Neutrophil (primary cell): Measurements from ENCODE around the gene ADGRG3.
"Not testable (repeated sequence)": the region's sequence is repeated elsewhere in the genome, so short reads cannot be mapped to it uniquely, and the experiment has no call there.

Experiments used
- H3K27ac ChIP-seq: fragments of 200-600 bp; sonication (generic); 2 replicates; pipeline ENCODE4 v1.5.1; 2016; ENCODE audit warnings: mild to moderate bottlenecking, moderate library complexity
- H3K27me3 ChIP-seq: fragments of 200-600 bp; sonication (generic); 2 replicates; pipeline ENCODE4 v1.6.0; 2016; ENCODE audit warnings: mild to moderate bottlenecking
- H3K36me3 ChIP-seq: fragments of 200-600 bp; sonication (generic); 2 replicates; pipeline ENCODE4 v1.5.1; 2017
- H3K4me1 ChIP-seq, 2 experiments: fragments of 200-600 bp in 1 of 2; sonication (generic) in 1 of 2; 1 replicate in 1 of 2; 2 replicates in 1 of 2; pipeline versions ENCODE4 v1.5.1 to v1.6.1; 2013 to 2016; ENCODE audit warnings: low read depth in 1 of 2, low read length in 1 of 2, mild to moderate bottlenecking in 1 of 2, moderate library complexity in 1 of 2; ENCODE audit not compliant: control insufficient read depth in 1 of 2, insufficient read depth in 1 of 2
- H3K4me3 ChIP-seq, 2 experiments: fragments of 200-600 bp in 1 of 2; sonication (generic) in 1 of 2; 1 replicate in 1 of 2; 2 replicates in 1 of 2; pipeline ENCODE4 v1.5.1; 2013 to 2016; ENCODE audit warnings: low read depth in 1 of 2, low read length in 1 of 2, mild to moderate bottlenecking in 1 of 2, moderate library complexity in 1 of 2
- H3K9me3 ChIP-seq: fragments of 200-600 bp; sonication (generic); 2 replicates; pipeline ENCODE4 v1.5.1; 2016
- TF ChIP-seq, protein P1 (sequence below): fragments of 200-600 bp; sonication (generic); IDR thresholded peaks from 2 replicates; pipeline ENCODE4 v1.5.1; 2016; ENCODE audit warnings: antibody characterized with exemption

ADGRG3 gene

DNA sequence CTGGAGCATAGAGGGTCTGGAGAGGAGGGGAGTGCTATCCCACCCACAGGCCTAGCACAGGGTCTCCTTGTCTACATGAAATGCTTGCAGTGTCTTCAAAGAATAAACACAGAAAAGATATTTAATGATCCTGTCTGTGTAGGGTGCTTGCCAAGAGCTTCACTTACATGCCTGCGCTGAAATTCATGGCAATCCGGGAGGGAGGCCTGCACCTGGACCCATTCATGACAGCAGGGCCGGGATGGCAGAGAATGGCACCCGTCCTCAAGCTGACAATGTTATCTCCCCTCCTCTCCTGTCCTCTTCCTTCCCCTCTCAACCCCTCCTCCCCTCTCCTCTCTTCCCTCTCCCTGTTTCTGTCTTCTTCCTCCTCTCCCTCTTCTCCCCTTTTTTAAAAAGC lies 2.1 kb downstream of the ADGRG3 start:
- TF ChIP-seq, protein P1, sequence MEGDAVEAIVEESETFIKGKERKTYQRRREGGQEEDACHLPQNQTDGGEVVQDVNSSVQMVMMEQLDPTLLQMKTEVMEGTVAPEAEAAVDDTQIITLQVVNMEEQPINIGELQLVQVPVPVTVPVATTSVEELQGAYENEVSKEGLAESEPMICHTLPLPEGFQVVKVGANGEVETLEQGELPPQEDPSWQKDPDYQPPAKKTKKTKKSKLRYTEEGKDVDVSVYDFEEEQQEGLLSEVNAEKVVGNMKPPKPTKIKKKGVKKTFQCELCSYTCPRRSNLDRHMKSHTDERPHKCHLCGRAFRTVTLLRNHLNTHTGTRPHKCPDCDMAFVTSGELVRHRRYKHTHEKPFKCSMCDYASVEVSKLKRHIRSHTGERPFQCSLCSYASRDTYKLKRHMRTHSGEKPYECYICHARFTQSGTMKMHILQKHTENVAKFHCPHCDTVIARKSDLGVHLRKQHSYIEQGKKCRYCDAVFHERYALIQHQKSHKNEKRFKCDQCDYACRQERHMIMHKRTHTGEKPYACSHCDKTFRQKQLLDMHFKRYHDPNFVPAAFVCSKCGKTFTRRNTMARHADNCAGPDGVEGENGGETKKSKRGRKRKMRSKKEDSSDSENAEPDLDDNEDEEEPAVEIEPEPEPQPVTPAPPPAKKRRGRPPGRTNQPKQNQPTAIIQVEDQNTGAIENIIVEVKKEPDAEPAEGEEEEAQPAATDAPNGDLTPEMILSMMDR = no peak
- Histone ChIP-seq H3K4me1 (peaks cover 90 to 95% of the 10 kb centered on the region in 2 experiments), H3K4me3 (peak overlapping the region; percentile 71 to 100), H3K27me3 (no peaks in the 10 kb centered on the region), H3K27ac (peak overlapping the region; percentile 98), H3K36me3 (peaks cover 33% of the 10 kb centered on the region), H3K9me3 (no peaks in the 10 kb centered on the region)

DNA sequence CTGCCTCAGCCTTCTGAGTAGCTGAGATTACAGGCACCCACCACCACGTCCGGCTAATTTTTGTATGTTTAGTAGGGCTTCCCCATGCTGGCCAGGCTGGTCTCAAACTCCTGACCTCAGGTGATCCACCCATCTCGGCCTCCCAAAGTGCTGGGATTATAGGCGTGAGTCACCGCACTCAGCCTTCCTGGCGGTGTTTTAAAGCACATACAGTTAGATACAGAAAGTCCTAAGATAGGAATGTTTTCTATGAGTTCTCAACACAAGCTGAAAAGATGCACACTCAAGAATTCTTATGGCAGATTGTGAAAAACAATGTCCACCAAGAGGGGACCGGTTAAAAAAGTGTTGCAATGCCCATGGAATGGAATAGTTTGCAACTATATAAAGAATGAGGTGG lies 3.3 kb downstream of the ADGRG3 start:
- Histone ChIP-seq H3K36me3 (peaks cover 46% of the 10 kb centered on the region), H3K4me1 (peaks cover 90 to 95% of the 10 kb centered on the region in 2 experiments), H3K27ac (peak overlapping the region; percentile 85)
- H3K27me3 ChIP-seq, H3K9me3 ChIP-seq, H3K4me3 ChIP-seq: not testable (repeated sequence)

DNA sequence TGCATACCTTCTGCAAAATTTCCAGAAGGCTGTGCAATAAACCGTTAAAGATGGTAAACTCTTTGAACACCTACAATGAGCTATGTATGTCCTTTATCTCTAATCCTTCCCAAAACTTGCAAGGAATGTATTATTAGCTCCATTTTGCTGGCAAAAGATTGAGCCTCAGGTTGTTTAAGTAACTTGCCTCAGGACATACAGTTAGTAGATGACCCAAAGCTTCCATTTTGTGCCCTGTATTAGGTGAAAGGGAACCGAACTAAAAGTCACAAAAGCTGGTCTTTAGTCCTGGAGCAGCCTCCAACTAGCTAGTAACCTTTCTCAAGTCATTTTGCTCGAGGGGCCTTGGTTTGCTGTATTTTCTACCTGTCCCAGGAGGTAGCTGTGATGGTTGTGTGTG lies 4.3 kb downstream of the ADGRG3 start:
- no peaks in the 10 kb centered on the region for H3K27me3 ChIP-seq
- H3K9me3 ChIP-seq = no peaks in the 10 kb centered on the region
- H3K4me3 ChIP-seq = no peak overlapping the region
- H3K36me3 ChIP-seq = peaks cover 55% of the 10 kb centered on the region
- TF ChIP-seq, protein P1 = no peak
- peaks cover 90 to 95% of the 10 kb centered on the region in 2 experiments for H3K4me1 ChIP-seq
- H3K27ac ChIP-seq = peak overlapping the region; percentile 85

DNA sequence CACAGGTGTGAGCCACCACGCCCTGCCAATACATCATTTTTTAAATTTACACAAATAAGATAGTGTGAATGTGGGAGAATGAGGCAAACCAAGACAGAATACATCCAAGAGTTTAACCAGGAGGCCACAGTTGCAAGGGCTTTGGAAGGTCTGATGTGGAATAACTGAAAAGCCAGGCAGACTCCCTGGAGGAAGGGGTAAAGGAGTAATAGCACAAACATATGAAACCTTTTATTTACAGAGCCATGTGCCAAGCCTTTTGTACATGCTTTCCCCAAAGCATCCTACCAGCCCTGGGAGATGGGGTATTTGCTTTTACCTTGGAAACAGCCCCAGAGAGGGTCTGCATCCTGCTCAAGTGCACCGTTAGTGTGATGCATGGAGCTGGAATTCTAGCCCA lies 4.7 kb downstream of the ADGRG3 start:
- Histone ChIP-seq H3K9me3 (no peaks in the 10 kb centered on the region), H3K4me3 (no peak overlapping the region), H3K27ac (peak overlapping the region; percentile 85), H3K27me3 (no peaks in the 10 kb centered on the region), H3K36me3 (peaks cover 59% of the 10 kb centered on the region), H3K4me1 (peaks cover 90 to 95% of the 10 kb centered on the region in 2 experiments)
- TF ChIP-seq, protein P1 = no peak

DNA sequence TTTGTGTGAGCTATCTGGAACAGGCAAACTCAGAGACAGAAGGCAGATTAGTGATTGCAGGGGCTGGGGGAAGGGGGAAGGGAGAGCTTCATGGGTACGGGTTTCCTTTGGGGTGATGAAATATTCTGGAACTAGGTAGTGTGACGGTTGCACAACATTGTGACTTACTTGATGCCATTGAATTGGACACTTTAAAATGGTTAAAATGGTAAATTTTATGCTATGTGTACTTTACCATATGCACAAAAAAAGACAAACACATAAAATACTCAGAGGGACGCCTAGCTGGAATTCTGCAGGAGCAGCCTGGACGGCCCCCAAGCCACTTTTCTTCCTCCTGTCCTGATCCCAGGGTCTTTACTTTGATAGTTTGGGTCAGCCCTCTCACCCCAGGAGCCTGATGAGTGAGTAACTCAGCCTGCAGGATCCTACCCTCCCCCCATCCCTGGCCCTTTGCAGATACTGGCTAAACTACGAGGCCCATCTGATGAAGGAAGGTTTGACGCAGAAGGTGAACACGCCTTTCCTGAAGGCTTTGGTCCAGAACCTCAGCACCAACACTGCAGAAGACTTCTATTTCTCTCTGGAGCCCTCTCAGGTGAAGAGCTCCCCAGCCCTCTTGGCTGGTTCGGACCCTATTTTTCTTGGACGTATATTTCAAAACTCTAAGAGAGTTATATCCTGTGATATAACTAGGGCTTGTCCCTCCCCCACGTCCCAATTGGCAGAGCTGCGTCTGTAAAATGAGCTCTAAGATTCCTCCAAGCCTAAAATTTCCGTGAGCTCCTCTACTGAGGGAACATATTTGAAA lies 7.8 kb downstream of the ADGRG3 start:
- TF ChIP-seq, protein P1 = no peak
- H3K9me3 ChIP-seq = no peaks in the 10 kb centered on the region
- peak overlapping the region; percentile 85 for H3K27ac ChIP-seq
- H3K4me3 ChIP-seq = peak overlapping the region; percentile 25 to 50
- H3K4me1 ChIP-seq = peaks cover 96 to 97% of the 10 kb centered on the region in 2 experiments
- H3K36me3 ChIP-seq = peaks cover 79% of the 10 kb centered on the region
- no peaks in the 10 kb centered on the region for H3K27me3 ChIP-seq

DNA sequence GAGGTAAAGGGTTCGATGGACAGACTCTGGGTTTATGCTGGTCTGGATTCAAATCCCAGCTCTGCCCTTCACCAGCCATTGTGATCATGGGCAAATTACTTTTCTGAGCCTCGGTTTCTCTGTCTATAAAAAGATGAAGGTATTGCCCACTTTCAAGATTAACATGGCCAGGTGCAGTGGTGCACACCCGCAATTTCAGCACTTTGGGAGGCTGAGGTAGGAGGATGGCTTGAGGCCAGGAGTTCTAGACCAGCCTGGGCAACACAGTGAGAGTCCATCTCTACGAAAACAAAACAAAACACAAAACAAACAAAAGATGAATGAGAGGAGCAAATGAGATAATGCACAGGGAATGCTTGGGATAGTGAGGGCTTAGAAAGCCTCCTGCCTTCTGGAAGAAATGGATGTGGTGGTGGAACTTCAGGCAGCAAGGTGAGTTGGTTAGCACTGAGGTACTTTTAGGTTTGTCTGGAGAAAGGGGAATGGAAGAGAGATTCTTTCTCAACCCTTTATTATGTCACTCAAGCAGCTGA lies 8.5 kb downstream of the ADGRG3 start:
- Histone ChIP-seq H3K27ac (peak overlapping the region; percentile 85), H3K27me3 (no peaks in the 10 kb centered on the region), H3K4me3 (peak overlapping the region in 1 of 2 experiments; percentile 50), H3K9me3 (no peaks in the 10 kb centered on the region), H3K4me1 (peaks cover 89 to 92% of the 10 kb centered on the region in 2 experiments), H3K36me3 (peaks cover 86% of the 10 kb centered on the region)
- TF ChIP-seq, protein P1 = no peak
